GM23338 (cell line): ENCODE results near the gene PCYT1A. TPM values are rescaled to one million over a fixed set of nuclear protein-coding genes. Genes with fewer than 3 reads are reported as not detected.

Experiments used
- ATAC-seq: fragments of 200-7000 bp; cut with Tn5 transposase; 3 replicates; pipeline ENCODE4 v1.9.1; 2020
- DNase-seq: peaks from one replicate; pipeline ENCODE4 v3.0.0-alpha.2; 2015; ENCODE audit warnings: low spot score
- H2AFZ ChIP-seq: fragments of 200-600 bp; sonication (generic); 2 replicates; pipeline ENCODE4 v1.8.0; 2016; ENCODE audit warnings: antibody characterized with exemption, mild to moderate bottlenecking, moderate library complexity
- H3F3A ChIP-seq: fragments of 200-600 bp; sonication (generic); replicated peaks from 2 replicates; pipeline ENCODE4 v1.8.0; 2017; ENCODE audit warnings: antibody characterized with exemption, mixed run types, low read depth
- H3K27ac ChIP-seq: fragments of 200-600 bp; sonication (generic); 2 replicates; pipeline ENCODE4 v1.6.1; 2016; ENCODE audit warnings: low read depth
- H3K27me3 ChIP-seq: fragments of 200-600 bp; sonication (generic); 2 replicates; pipeline ENCODE4 v1.8.0; 2016; ENCODE audit warnings: mild to moderate bottlenecking, mixed run types, moderate library complexity; ENCODE audit not compliant: insufficient read depth
- H3K36me3 ChIP-seq: fragments of 200-600 bp; sonication (generic); 2 replicates; pipeline ENCODE4 v1.8.0; 2016; ENCODE audit warnings: mild to moderate bottlenecking; ENCODE audit not compliant: insufficient read depth
- H3K4me1 ChIP-seq: fragments of 200-600 bp; sonication (generic); 2 replicates; pipeline ENCODE4 v1.8.0; 2016; ENCODE audit warnings: mild to moderate bottlenecking, moderate library complexity; ENCODE audit not compliant: insufficient read depth
- H3K4me2 ChIP-seq: fragments of 200-600 bp; sonication (generic); 2 replicates; pipeline ENCODE4 v1.7.1; 2017; ENCODE audit warnings: mixed run types
- H3K4me3 ChIP-seq: fragments of 200-600 bp; sonication (generic); 2 replicates; pipeline ENCODE4 v1.6.1; 2016; ENCODE audit warnings: mixed run types
- H3K79me2 ChIP-seq: fragments of 200-600 bp; sonication (generic); replicated peaks from 2 replicates; pipeline ENCODE4 v1.8.0; 2017; ENCODE audit warnings: mild to moderate bottlenecking; ENCODE audit not compliant: insufficient read depth
- H3K9me2 ChIP-seq: fragments of 200-600 bp; sonication (generic); 2 replicates; pipeline ENCODE4 v1.8.0; 2017; ENCODE audit not compliant: insufficient read depth
- H4K20me1 ChIP-seq: fragments of 200-600 bp; sonication (generic); replicated peaks from 2 replicates; pipeline ENCODE4 v1.8.0; 2017; ENCODE audit warnings: mild to moderate bottlenecking; ENCODE audit not compliant: insufficient read depth
- H3K27ac Mint-ChIP-seq: 2 replicates; pipeline ENCODE4 v1.8.0; 2020; ENCODE audit warnings: inconsistent platforms, mild to moderate bottlenecking, moderate library complexity, mixed read lengths
- H3K27me3 Mint-ChIP-seq: 3 replicates; pipeline ENCODE4 v1.8.0; 2022; ENCODE audit warnings: low read depth, mild to moderate bottlenecking, moderate library complexity, mixed read lengths, inconsistent platforms; ENCODE audit not compliant: insufficient read depth, poor library complexity
- H3K36me3 Mint-ChIP-seq: 3 replicates; pipeline ENCODE4 v1.8.0; 2021; ENCODE audit warnings: low read depth, mild to moderate bottlenecking, inconsistent platforms, moderate library complexity, mixed read lengths
- H3K4me1 Mint-ChIP-seq: 3 replicates; pipeline ENCODE4 v1.8.0; 2020; ENCODE audit warnings: mild to moderate bottlenecking, inconsistent platforms, mixed read lengths
- H3K4me3 Mint-ChIP-seq: 3 replicates; pipeline ENCODE4 v1.8.0; 2021; ENCODE audit warnings: moderate library complexity, mild to moderate bottlenecking, inconsistent platforms, mixed read lengths
- H3K9me3 Mint-ChIP-seq: 3 replicates; pipeline ENCODE4 v1.8.0; 2020; ENCODE audit warnings: moderate library complexity, mild to moderate bottlenecking, inconsistent platforms, mixed read lengths
- CREB1 ChIP-seq: fragments of 250-450 bp; sonication (Bioruptor Pico); IDR thresholded peaks from 2 replicates; pipeline ENCODE4 v1.5.0; 2020; ENCODE audit warnings: low read depth, mild to moderate bottlenecking, moderate library complexity
- CTCF ChIP-seq, 2 experiments: fragments of 200-600 bp in 1 of 2; sonication (generic) in 1 of 2; conservative IDR thresholded peaks; 2 replicates each; pipeline versions ENCODE4 v1.5.1 to v1.6.1; 2016 to 2017; ENCODE audit warnings: antibody characterized with exemption in 2 of 2, low read depth in 2 of 2, mild to moderate bottlenecking in 2 of 2, moderate library complexity in 1 of 2
- ETS1 ChIP-seq: IDR thresholded peaks from 2 replicates; pipeline ENCODE4 v1.6.1; 2016; ENCODE audit warnings: antibody characterized with exemption
- EZH2 ChIP-seq: fragments of 200-600 bp; sonication (generic); IDR thresholded peaks from one replicate; pipeline ENCODE4 v1.8.0; 2017; ENCODE audit warnings: antibody characterized with exemption, mild to moderate bottlenecking, low read depth; ENCODE audit not compliant: unreplicated experiment
- EZH2phosphoT487 ChIP-seq: fragments of 200-600 bp; sonication (generic); IDR thresholded peaks from one replicate; pipeline ENCODE4 v1.8.1; 2018; ENCODE audit warnings: antibody characterized with exemption; ENCODE audit not compliant: unreplicated experiment
- NANOG ChIP-seq: IDR thresholded peaks from 2 replicates; pipeline ENCODE4 v1.6.1; 2016; ENCODE audit warnings: antibody characterized with exemption, borderline replicate concordance
- REST ChIP-seq: IDR thresholded peaks from one replicate; pipeline ENCODE4 v1.6.1; 2018; ENCODE audit warnings: antibody characterized with exemption; ENCODE audit not compliant: unreplicated experiment
- STAT1 ChIP-seq: IDR thresholded peaks from one replicate; pipeline ENCODE4 v1.6.1; 2016; ENCODE audit warnings: antibody characterized with exemption; ENCODE audit not compliant: unreplicated experiment
- ZNF114 ChIP-seq: fragments of 250-450 bp; sonication (Bioruptor Pico); IDR thresholded peaks from 2 replicates; pipeline ENCODE4 v1.5.0; 2020; ENCODE audit warnings: mild to moderate bottlenecking, moderate library complexity
- ZNF331 ChIP-seq: fragments of 250-450 bp; sonication (Bioruptor Pico); IDR thresholded peaks from 2 replicates; pipeline ENCODE4 v1.5.0; 2020; ENCODE audit warnings: low read depth, mild to moderate bottlenecking, moderate library complexity
- ZNF462 ChIP-seq: fragments of 250-450 bp; sonication (Bioruptor Pico); IDR thresholded peaks from 2 replicates; pipeline ENCODE4 v1.5.0; 2020; ENCODE audit warnings: mild to moderate bottlenecking, moderate library complexity
- polyA plus RNA-seq: library from polyadenylated mRNA; unstranded; fragments of >200 nt; fragmentation: Nextera tagmentation; extraction: Ambion mirVana; gene quantifications from 2 replicates; pipeline ENCODE4 v1.2.1, GENCODE V29; 2016
- total RNA-seq: library from RNA; depleted of rRNA; stranded (reverse); fragments of >200 nt; shearing (Covaris generic); gene quantifications from 2 replicates; pipeline ENCODE4 v1.2.3, GENCODE V29; 2014

The PCYT1A gene
- total and polyA plus RNA-seq, 2 experiments from 2014 or later: 11.6 to 35.8 TPM

GRCh38 chr3:196193133-196193735 lies 94.3 kb downstream of the PCYT1A start:
- Histone ChIP-seq H3K4me1 (no peaks in the 10 kb centered on the region; the same call in 1 of the 2 replicates), H2AFZ (no peak overlapping the region), H3K36me3 (no peaks in the 10 kb centered on the region), H3K9me2 (no peaks in the 10 kb centered on the region), H3K27ac (no peak overlapping the region), H3K4me3 (no peak overlapping the region), H3K79me2 (no peaks in the 10 kb centered on the region), H3K4me2 (no peak overlapping the region), H4K20me1 (no peaks in the 10 kb centered on the region), H3F3A (0 out of 2 replicates have a peak, but pooled peaks cover 3% of the 10 kb centered on the region), H3K27me3 (no peaks in the 10 kb centered on the region)
- DNase-seq (no peak), ATAC-seq (no peak)
- H3K27ac Mint-ChIP-seq: no peak overlapping the region
- peaks cover 6% of the 10 kb centered on the region for H3K27me3 Mint-ChIP-seq
- peaks cover 16% of the 10 kb centered on the region; the same call in 2 of the 3 replicates for H3K4me1 Mint-ChIP-seq
- no peaks in the 10 kb centered on the region for H3K36me3 Mint-ChIP-seq
- H3K4me3 Mint-ChIP-seq: no peak overlapping the region
- no peaks in the 10 kb centered on the region; the same call in 2 of the 3 replicates for H3K9me3 Mint-ChIP-seq
- TF ChIP-seq ZNF331 (no peak), CREB1 (CRISPR knock-in tag) (no peak), STAT1 (no peak), CTCF (conservative IDR thresholded peaks at IDR 0.05; ENCODE audit: low read depth in 2 of 2) (no peak), REST (no peak), NANOG (no peak), ZNF114 (CRISPR knock-in tag) (no peak), EZH2phosphoT487 (no peak), ETS1 (no peak), ZNF462 (CRISPR knock-in tag) (no peak), EZH2 (no peak)
